ACC112 (cell line): Measurements from ENCODE around the gene HOXB4.
A peak's percentile ranks its signal among the peaks of the same experiment; 100 is the strongest.

Source experiments
- H2AFZ ChIP-seq: fragments of 200-600 bp; sonication (generic); one replicate; pipeline ENCODE4 v1.6.0; 2017; ENCODE audit warnings: antibody characterized with exemption, low read length; ENCODE audit not compliant: unreplicated experiment
- H3K27ac ChIP-seq: fragments of 200-600 bp; sonication (generic); 2 replicates; pipeline ENCODE4 v1.5.1; 2014; ENCODE audit warnings: low read depth, mild to moderate bottlenecking, antibody characterized with exemption, low read length, moderate library complexity
- H3K27me3 ChIP-seq: fragments of 200-600 bp; sonication (generic); 2 replicates; pipeline ENCODE4 v1.6.1; 2014; ENCODE audit warnings: mild to moderate bottlenecking, antibody characterized with exemption, low read length, moderate library complexity, mixed read lengths; ENCODE audit not compliant: insufficient read depth
- H3K36me3 ChIP-seq: fragments of 200-600 bp; sonication (generic); 2 replicates; pipeline ENCODE4 v1.6.1; 2016; ENCODE audit warnings: mild to moderate bottlenecking, antibody characterized with exemption, low read length, moderate library complexity, mixed read lengths; ENCODE audit not compliant: insufficient read depth
- H3K4me1 ChIP-seq: fragments of 200-600 bp; sonication (generic); one replicate; pipeline ENCODE4 v1.6.1; 2016; ENCODE audit warnings: low read length, mixed read lengths; ENCODE audit not compliant: insufficient read depth, unreplicated experiment, control insufficient read depth
- H3K4me3 ChIP-seq: fragments of 200-600 bp; sonication (generic); 2 replicates; pipeline ENCODE4 v1.5.1; 2014; ENCODE audit warnings: mild to moderate bottlenecking, low read depth, low read length
- H3K79me2 ChIP-seq: fragments of 200-600 bp; sonication (generic); one replicate; pipeline ENCODE4 v1.6.0; 2016; ENCODE audit warnings: low read length; ENCODE audit not compliant: control insufficient read depth, unreplicated experiment, insufficient read depth

HOXB4 gene

DNA sequence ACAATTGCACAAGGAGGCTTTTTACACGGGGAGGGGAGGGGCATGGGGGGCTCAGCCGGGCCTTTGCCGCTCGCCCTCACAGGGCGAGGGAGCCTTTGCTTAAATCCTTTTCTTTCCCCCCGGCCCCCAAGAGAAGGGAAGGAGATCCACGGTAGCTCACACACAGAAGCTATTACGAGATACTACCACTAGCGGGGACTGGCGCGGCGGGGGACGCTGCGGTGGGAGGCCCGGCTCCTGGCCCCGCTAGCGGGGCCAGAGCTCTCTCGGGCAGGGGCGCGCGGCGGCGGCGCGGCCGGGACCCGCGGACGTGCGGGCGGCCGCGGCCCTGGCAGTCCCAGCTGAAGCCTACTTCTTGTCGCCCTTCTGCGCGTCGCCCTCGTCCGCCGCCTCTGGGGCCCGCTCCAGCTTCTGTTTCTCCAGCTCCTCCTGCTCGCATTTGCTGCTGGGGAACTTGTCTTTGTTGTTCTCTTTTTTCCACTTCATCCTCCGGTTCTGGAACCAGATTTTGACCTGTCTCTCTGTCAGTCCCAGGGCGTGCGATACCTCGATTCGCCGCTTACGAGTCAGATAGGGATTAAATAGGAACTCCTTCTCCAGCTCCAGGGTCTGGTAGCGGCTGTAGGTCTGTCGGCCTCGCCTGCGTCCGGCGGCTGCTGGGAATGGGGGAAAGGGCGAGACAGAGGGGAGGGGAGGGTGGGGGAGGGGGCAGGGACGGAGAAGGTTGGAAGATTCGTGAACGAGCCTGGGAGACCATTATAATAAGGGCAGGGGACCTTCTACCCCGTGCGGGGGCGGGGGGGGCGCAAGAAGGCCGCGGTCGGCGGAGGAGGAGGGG lies 34.9 kb upstream of the HOXB4 start:
- Histone ChIP-seq H3K27me3 (peaks cover 99% of the 10 kb centered on the region), H3K36me3 (no peaks in the 10 kb centered on the region), H3K4me3 (peak overlapping the region; percentile 25; the same call in 1 of the 2 replicates), H3K4me1 (no peaks in the 10 kb centered on the region), H3K79me2 (no peaks in the 10 kb centered on the region), H2AFZ (no peak overlapping the region), H3K27ac (no peak overlapping the region)

DNA sequence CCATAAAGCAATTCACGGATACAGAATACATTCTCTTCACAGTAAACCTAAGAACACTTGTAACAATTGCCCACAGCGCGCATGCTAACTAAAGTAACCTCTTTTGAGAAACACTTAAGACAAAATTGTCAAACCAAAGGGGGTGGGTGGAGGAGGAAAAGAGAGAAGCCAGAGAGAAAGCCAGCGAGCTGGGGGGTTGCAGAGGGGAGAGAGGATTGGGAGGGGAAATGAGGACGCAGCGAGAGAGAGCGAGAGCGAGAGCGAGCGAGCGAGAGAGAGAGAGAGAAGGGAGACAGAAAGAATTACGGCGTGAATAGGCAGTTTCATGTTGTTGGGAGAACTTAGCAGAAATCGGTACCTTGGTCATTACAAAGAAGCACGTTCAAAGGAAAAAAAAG lies 34.3 kb upstream of the HOXB4 start:
- Histone ChIP-seq H3K27ac (no peak overlapping the region), H3K4me1 (no peaks in the 10 kb centered on the region), H3K27me3 (peaks cover 98% of the 10 kb centered on the region), H3K4me3 (no peak overlapping the region), H2AFZ (no peak overlapping the region), H3K36me3 (no peaks in the 10 kb centered on the region), H3K79me2 (no peaks in the 10 kb centered on the region)

- no peaks in the 10 kb centered on the region for H3K4me1 ChIP-seq
- no peak overlapping the region for H2AFZ ChIP-seq
- H3K79me2 ChIP-seq = no peaks in the 10 kb centered on the region
- H3K36me3 ChIP-seq = no peaks in the 10 kb centered on the region
- H3K27me3 ChIP-seq = peaks cover 98% of the 10 kb centered on the region
- no peak overlapping the region for H3K4me3 ChIP-seq
- H3K27ac ChIP-seq = no peak overlapping the region
These were observed 33.7 kb upstream of the HOXB4 start for GRCh38 chr17:48611681-48612455.

- H3K4me1 ChIP-seq = no peaks in the 10 kb centered on the region
- H3K4me3 ChIP-seq = no peak overlapping the region
- no peaks in the 10 kb centered on the region for H3K79me2 ChIP-seq
- no peaks in the 10 kb centered on the region for H3K36me3 ChIP-seq
- no peak overlapping the region for H2AFZ ChIP-seq
- peaks cover 98% of the 10 kb centered on the region for H3K27me3 ChIP-seq
- no peak overlapping the region for H3K27ac ChIP-seq
These were observed 33.1 kb upstream of the HOXB4 start for GRCh38 chr17:48611213-48611612.

- Histone ChIP-seq H3K27ac (no peak within 1 kb of the TSS), H3K79me2 (no peaks in the 10 kb centered on the region), H3K36me3 (no peaks in the 10 kb centered on the region), H3K4me1 (no peaks in the 10 kb centered on the region), H3K27me3 (peaks cover 98% of the 10 kb centered on the region), H3K4me3 (0 out of 2 replicates have a peak within 1 kb of the TSS, but pooled peaks have one; percentile 17), H2AFZ (no peak within 1 kb of the TSS)
These were observed 32.4 kb upstream of the HOXB4 start, which contains the start of gene HOXB7 for GRCh38 chr17:48610282-48611211. Gene HOXB7 (minus strand): TSS chr17:48611017. CDS start chr17:48610918, 99 bp downstream.

DNA sequence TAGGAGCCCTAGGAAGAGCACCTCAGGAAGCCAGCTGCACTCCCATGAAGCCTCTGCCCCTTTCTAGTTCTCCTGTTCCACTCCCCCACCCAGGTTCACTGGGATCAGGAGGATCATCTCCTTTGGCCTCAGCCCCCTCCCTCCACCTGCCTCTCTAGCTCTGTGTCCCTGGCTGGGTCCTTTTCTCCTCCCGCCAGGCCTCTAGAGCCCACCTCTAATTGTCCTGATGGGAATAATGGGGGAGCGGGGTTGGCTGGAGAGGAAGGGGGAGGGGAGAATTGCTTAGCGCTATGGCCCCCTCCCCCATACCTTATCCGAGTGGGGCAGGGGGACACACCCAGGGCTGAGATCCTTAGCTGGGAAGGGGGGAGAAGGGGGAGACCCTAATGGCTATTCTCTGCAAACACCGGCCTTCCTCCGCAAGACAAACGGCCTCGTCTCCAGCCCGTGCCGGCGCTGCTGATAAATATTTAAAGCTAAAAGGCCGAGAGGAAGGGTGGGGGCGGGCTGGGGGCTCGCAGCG lies 31.7 kb upstream of the HOXB4 start:
- Histone ChIP-seq H3K79me2 (no peaks in the 10 kb centered on the region), H3K27ac (no peak overlapping the region), H3K36me3 (no peaks in the 10 kb centered on the region), H2AFZ (no peak overlapping the region), H3K27me3 (peaks cover 98% of the 10 kb centered on the region), H3K4me3 (no peak overlapping the region), H3K4me1 (no peaks in the 10 kb centered on the region)

GRCh38 chr17:48609033-48609432 lies 30.9 kb upstream of the HOXB4 start:
- H2AFZ ChIP-seq = no peak overlapping the region
- H3K27ac ChIP-seq = no peak overlapping the region
- peaks cover 98% of the 10 kb centered on the region for H3K27me3 ChIP-seq
- H3K4me1 ChIP-seq = no peaks in the 10 kb centered on the region
- H3K36me3 ChIP-seq = no peaks in the 10 kb centered on the region
- H3K4me3 ChIP-seq = no peak overlapping the region
- H3K79me2 ChIP-seq = no peaks in the 10 kb centered on the region

GRCh38 chr17:48608494-48608834 lies 30.3 kb upstream of the HOXB4 start:
- H2AFZ ChIP-seq = no peak overlapping the region
- no peaks in the 10 kb centered on the region for H3K79me2 ChIP-seq
- H3K36me3 ChIP-seq = no peaks in the 10 kb centered on the region
- H3K4me3 ChIP-seq = no peak overlapping the region
- H3K27me3 ChIP-seq = peaks cover 98% of the 10 kb centered on the region
- H3K27ac ChIP-seq = no peak overlapping the region
- H3K4me1 ChIP-seq = no peaks in the 10 kb centered on the region

DNA sequence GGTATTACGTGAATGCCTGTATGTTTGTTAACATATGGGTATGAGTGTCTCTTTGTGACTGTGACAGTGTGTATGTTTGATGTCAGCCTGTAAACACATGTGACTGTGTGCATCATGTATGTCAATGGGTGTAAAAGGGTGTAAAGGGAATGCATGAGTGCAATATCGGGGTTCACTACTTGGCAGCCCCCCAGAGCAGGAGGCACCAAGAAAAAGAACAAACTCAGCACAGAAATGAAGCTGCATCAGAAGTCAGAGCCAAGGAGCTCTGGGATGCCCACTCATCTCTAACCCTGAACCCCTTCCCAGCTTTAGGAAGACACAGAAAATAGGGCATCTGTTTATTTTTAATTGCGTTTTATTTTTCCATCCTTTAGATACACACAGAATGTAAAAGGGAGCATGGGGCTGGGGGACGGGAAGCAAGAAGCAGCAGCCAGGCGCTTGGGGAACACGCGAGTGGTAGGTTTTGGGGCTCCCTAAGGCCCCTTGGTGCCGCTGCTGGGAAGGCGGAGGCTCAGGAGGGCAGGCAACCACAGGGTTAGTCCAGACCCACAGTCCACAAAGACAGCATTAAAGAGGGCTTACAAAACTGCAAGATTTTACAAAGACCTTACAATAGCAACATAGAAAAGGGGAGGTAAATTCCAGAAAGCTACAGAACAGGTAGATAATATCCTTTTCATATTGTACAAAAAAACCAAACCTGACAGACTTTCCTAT lies 28.9 kb upstream of the HOXB4 start:
- Histone ChIP-seq H3K4me1 (no peaks in the 10 kb centered on the region), H3K36me3 (no peaks in the 10 kb centered on the region), H3K4me3 (no peak overlapping the region), H3K27ac (no peak overlapping the region), H2AFZ (no peak overlapping the region), H3K27me3 (peaks cover 98% of the 10 kb centered on the region), H3K79me2 (no peaks in the 10 kb centered on the region)
